Kidney epithelial cell (primary cell): ENCODE measurements around the gene CHERP. TPM values are rescaled to one million over a fixed set of nuclear protein-coding genes. Genes with fewer than 3 reads are reported as not detected.

Source experiments
- DNase-seq: peaks from one replicate; pipeline ENCODE4 v3.0.0-alpha.2; 2010; ENCODE audit warnings: low read depth
- H3K27me3 ChIP-seq: 2 replicates; pipeline ENCODE4 v1.6.0; 2011; ENCODE audit warnings: low read length; ENCODE audit not compliant: control insufficient read depth, insufficient read depth
- H3K36me3 ChIP-seq: 2 replicates; pipeline ENCODE4 v1.5.1; 2011; ENCODE audit warnings: low read length; ENCODE audit not compliant: control insufficient read depth, insufficient read depth
- H3K4me3 ChIP-seq: 2 replicates; pipeline ENCODE4 v1.5.1; 2011; ENCODE audit warnings: low read depth, mild to moderate bottlenecking, control low read depth, low read length
- CTCF ChIP-seq: IDR thresholded peaks from 2 replicates; pipeline ENCODE4 v1.5.1; 2011; ENCODE audit warnings: mild to moderate bottlenecking, moderate library complexity, low read length, control low read depth, inconsistent platforms; ENCODE audit not compliant: insufficient read depth, poor library complexity, severe bottlenecking
- total RNA-seq: library from RNA; depleted of rRNA; stranded (reverse); fragments of >200 nt; gene quantifications from 2 replicates; pipeline ENCODE4 v1.2.3, GENCODE V29; 2015

The CHERP gene
- total RNA-seq, 1 donor from 2014 or later: 10.3 TPM

GRCh38 chr19:16530540-16531379 lies 11.5 kb downstream of the CHERP start:
- peaks cover 2% of the 10 kb centered on the region for H3K36me3 ChIP-seq
- no peaks in the 10 kb centered on the region for H3K27me3 ChIP-seq
- no peak for TF ChIP-seq CTCF
- H3K4me3 ChIP-seq: no peak overlapping the region
- no peak for DNase-seq

- no peak for DNase-seq
- no peak for TF ChIP-seq CTCF
- Histone ChIP-seq H3K4me3 (no peak overlapping the region), H3K36me3 (peaks cover 4% of the 10 kb centered on the region), H3K27me3 (no peaks in the 10 kb centered on the region)
These were observed 12.6 kb downstream of the CHERP start for GRCh38 chr19:16529466-16530144.

GRCh38 chr19:16527971-16528521 lies 14.2 kb downstream of the CHERP start:
- peak; percentile 26 for TF ChIP-seq CTCF
- peaks cover 6% of the 10 kb centered on the region for H3K36me3 ChIP-seq

GRCh38 chr19:16527334-16527935 lies 14.8 kb downstream of the CHERP start:
- no peak for TF ChIP-seq CTCF
- Histone ChIP-seq H3K4me3 (no peak overlapping the region), H3K27me3 (no peaks in the 10 kb centered on the region), H3K36me3 (peaks cover 6% of the 10 kb centered on the region)
- DNase-seq: no peak

More at GRCh38 chr19:16527971-16528521, 14.2 kb downstream of the CHERP start:
- H3K27me3 ChIP-seq: no peaks in the 10 kb centered on the region
- no peak for DNase-seq
- H3K4me3 ChIP-seq: no peak overlapping the region

GRCh38 chr19:16525751-16526481 lies 16.3 kb downstream of the CHERP start:
- H3K27me3 ChIP-seq: no peaks in the 10 kb centered on the region
- TF ChIP-seq CTCF: no peak
- H3K36me3 ChIP-seq: peaks cover 6% of the 10 kb centered on the region
- no peak overlapping the region for H3K4me3 ChIP-seq
- no peak for DNase-seq
